HL-60 (cell line): Measurements from ENCODE around the gene BSDC1.

Source experiments
- CTCF ChIP-seq: IDR thresholded peaks from one replicate; pipeline ENCODE4 v1.5.1; 2011; ENCODE audit warnings: low read length, control low read depth, inconsistent platforms; ENCODE audit not compliant: insufficient read depth
- GABPA ChIP-seq: IDR thresholded peaks from 2 replicates; pipeline ENCODE4 v1.6.1; 2012; ENCODE audit warnings: low read depth
- POLR2AphosphoS5 ChIP-seq: IDR thresholded peaks from 2 replicates; pipeline ENCODE4 v1.6.1; 2012; ENCODE audit warnings: low read depth
- REST ChIP-seq: IDR thresholded peaks from 2 replicates; pipeline ENCODE4 v1.6.1; 2012; ENCODE audit warnings: low read depth; ENCODE audit not compliant: insufficient replicate concordance

GRCh38 chr1:32363713-32364112, 30.5 kb downstream of the BSDC1 start:
- TF ChIP-seq CTCF = no peak
- no peak for TF ChIP-seq REST
- TF ChIP-seq POLR2AphosphoS5 = no peak
- TF ChIP-seq GABPA = no peak
